ENCODE measurements around the gene MORN5. TPM values are rescaled to one million over a fixed set of nuclear protein-coding genes. Genes with fewer than 3 reads are reported as not detected.

MORN5 gene
- polyA plus RNA-seq, 1 experiment = not detected

DNA sequence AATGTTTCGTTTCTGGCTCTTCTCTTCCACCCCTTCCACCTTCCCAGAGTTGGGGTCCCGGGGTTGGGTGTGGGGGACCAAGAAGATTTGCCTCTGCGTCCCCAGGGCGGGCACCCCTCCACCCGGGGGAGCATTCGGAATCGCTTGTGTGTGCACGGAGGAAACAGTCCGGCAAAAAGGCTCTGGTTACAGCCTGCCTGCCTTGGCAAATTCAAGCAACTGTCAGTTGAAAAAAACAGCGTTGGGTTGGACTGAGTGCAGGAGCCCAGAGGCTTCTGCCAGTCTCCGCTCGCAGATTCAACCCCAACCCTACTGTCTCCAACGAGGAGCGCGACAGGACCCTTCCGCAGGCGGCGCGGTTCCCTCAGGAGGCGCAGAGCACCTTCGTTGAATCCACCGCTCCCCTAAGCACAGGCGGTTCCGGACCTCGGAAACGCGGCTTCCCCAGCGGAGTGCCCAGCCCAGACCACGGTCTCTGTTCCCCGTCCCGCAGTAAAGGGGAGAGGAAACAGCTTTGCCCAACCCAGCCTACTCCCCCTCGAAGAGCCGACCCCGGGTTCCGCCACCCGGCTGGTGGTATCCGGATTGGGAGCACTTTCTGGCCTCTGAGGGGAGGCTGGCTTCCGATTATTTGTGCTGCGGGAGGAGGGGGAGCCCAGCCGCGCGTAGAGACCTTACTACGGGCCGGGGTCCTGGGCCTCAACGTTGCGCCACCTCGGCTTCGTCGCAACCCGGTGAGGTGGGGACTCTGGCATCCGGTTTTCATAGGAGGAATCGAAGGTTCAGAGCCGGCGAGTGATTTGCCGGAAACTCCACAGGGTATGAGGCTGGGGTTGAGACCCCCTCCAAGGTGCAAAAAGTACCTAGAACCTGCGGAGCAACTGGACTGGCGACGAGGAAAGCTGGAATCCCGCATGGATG lies 59.5 kb downstream of the MORN5 start:
- Histone ChIP-seq H3K27ac (ENCODE audit: low read depth, low read length) (no peak overlapping the region), H3K4me3 (ENCODE audit: low read depth, low read length) (no peak overlapping the region), H3K9me3 (ENCODE audit: control insufficient read depth, insufficient read depth, low read length) (no peaks in the 10 kb centered on the region; the same call in none of the 2 replicates), H3K27me3 (ENCODE audit: control insufficient read depth, insufficient read depth, low read length) (peaks cover 95% of the 10 kb centered on the region)
- DNase-seq (ENCODE audit: low read depth, low spot score) = no peak
- POLR2A ChIA-PET = no interaction called here
- TF ChIP-seq CTCF (IDR thresholded peaks at IDR 0.05; ENCODE audit: low read depth, low read length) = no peak
- CTCF ChIA-PET = no interaction called here

DNA sequence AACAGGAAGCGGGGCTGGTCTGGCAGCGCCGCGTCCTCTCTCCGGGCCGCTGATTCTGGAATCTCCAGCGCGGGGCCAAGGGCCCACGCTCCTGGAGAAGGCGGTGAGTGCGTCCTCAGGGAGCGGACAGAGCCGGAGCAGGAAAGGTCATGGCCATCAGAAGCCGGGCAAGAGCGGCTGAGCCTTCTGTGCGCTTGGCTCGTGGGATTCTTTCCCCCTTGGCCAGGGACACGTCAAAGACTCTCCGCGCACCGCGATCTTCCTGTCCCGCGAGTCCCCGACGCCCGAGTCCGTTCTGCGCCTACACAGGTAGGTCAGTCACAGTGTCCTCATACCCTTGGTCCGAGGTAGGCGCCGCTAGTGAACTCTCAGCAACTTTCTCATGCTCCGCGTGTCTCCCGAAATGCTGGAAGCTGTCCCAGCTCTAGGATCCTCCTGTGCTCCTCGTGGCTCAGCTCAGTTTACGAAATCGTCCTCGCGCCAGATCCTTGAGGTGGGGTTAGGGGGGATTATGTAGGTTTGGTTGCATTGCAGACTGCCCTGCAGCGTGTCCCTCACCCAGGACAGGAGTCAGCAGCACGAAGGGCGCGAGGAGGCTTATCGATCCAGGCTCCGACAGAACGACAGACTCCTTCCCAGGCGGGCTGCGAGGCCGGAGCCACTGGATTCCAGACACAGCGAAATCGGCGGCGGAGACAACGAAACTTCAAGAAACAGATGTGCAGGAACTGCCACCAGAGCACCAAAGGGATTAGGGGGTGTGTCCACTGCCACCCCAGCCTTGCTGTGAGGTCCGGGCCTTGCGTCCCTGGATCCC lies 60.4 kb downstream of the MORN5 start:
- Histone ChIP-seq H3K27me3 (ENCODE audit: control insufficient read depth, insufficient read depth, low read length) (peaks cover 99% of the 10 kb centered on the region), H3K4me3 (ENCODE audit: low read depth, low read length) (no peak overlapping the region), H3K9me3 (ENCODE audit: control insufficient read depth, insufficient read depth, low read length) (no peaks in the 10 kb centered on the region; the same call in none of the 2 replicates), H3K27ac (ENCODE audit: low read depth, low read length) (no peak overlapping the region)
- no peak for TF ChIP-seq CTCF (IDR thresholded peaks at IDR 0.05; ENCODE audit: low read depth, low read length)
- no peak for DNase-seq (ENCODE audit: low read depth, low spot score)
- ChIA-PET CTCF (no interaction called here), POLR2A (no interaction called here)

- ChIA-PET POLR2A (no interaction called here), CTCF (interaction anchor here (0.7 kb wide), 1 partner anchor 1602 kb away, joined by 6 read pairs; no protein-coding TSS in a partner anchor)
- H3K4me3 ChIP-seq (ENCODE audit: low read depth, low read length) = no peak overlapping the region
- no peak for DNase-seq (ENCODE audit: low read depth, low spot score)
- H3K27ac ChIP-seq (ENCODE audit: low read depth, low read length) = no peak overlapping the region
- peaks cover 99% of the 10 kb centered on the region for H3K27me3 ChIP-seq (ENCODE audit: control insufficient read depth, insufficient read depth, low read length)
- H3K9me3 ChIP-seq (ENCODE audit: control insufficient read depth, insufficient read depth, low read length) = peaks cover under 1% of the 10 kb centered on the region
- no peak for TF ChIP-seq CTCF (IDR thresholded peaks at IDR 0.05; ENCODE audit: low read depth, low read length)
These were observed 61.0 kb downstream of the MORN5 start for GRCh38 chr9:122220673-122221182.

DNA sequence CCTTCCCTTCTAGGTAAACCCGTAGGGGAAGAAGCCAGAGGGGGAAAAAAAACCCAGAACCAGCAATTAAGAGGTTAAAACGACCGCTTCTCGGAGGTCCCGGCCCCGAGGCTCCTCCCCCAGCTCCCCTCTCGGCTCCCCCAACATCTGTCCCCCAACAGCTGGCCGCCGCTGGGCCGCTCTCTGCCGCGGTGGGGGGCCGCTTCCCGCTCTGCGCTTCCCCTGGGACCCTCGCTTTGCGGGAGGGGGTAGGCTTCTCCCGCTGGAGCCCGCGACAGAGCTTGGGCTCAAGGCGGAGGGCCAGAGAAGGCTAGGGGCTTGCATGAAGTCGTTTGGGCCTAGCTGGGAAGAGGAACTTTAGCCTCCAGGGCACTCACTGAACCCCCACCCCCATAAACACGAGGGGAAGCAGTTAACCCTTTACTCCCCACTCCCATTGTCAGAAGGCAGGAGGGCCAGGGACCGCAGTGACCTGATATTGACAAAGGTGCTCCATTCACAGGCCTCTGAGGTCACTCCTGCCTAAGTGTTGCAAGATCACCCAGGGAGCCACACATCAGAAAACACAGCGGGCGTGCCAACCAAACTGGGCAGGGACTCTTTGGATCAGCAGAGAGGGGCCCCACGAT lies 61.6 kb downstream of the MORN5 start:
- POLR2A ChIA-PET = no interaction called here
- H3K9me3 ChIP-seq (ENCODE audit: control insufficient read depth, insufficient read depth, low read length) = peaks cover 5% of the 10 kb centered on the region
- H3K27me3 ChIP-seq (ENCODE audit: control insufficient read depth, insufficient read depth, low read length) = peaks cover 99% of the 10 kb centered on the region
- TF ChIP-seq CTCF (IDR thresholded peaks at IDR 0.05; ENCODE audit: low read depth, low read length) = no peak
- CTCF ChIA-PET = interaction anchor here (0.7 kb wide), 1 partner anchor 1603 kb away, joined by 6 read pairs; no protein-coding TSS in a partner anchor
- H3K27ac ChIP-seq (ENCODE audit: low read depth, low read length) = no peak overlapping the region
- no peak for DNase-seq (ENCODE audit: low read depth, low spot score)
- H3K4me3 ChIP-seq (ENCODE audit: low read depth, low read length) = no peak overlapping the region

All from AG04450 (cell line).